BJ (cell line): ENCODE data around the gene CLASP2. TPM values are rescaled to one million over a fixed set of nuclear protein-coding genes. Genes with fewer than 3 reads are reported as not detected.
A peak's percentile ranks its signal among the peaks of the same experiment; 100 is the strongest.

ENCODE experiments used
- CTCF ChIA-PET: fragments of 350-600 bp; formaldehyde crosslinking; extraction: SDS; loops from one replicate; lab custom pipeline; 2021; ENCODE audit warnings: antibody characterized with exemption, inconsistent platforms; lab: Yijun Ruan, JAX
- POLR2A ChIA-PET: fragments of 300-600 bp; sonication (Branson Sonifier 250); formaldehyde crosslinking; extraction: SDS; loops from one replicate; lab custom pipeline; 2021; ENCODE audit warnings: antibody characterized with exemption; lab: Charles Lee
- DNase-seq: peaks from one replicate; pipeline ENCODE4 v3.0.0-alpha.2; 2011; ENCODE audit warnings: low read depth
- H3K27me3 ChIP-seq: 2 replicates; pipeline ENCODE4 v1.6.0; 2011; ENCODE audit warnings: low read length; ENCODE audit not compliant: control insufficient read depth, insufficient read depth
- H3K36me3 ChIP-seq: 2 replicates; pipeline ENCODE4 v1.5.1; 2011; ENCODE audit warnings: low read length; ENCODE audit not compliant: control insufficient read depth, insufficient read depth
- H3K4me3 ChIP-seq: 2 replicates; pipeline ENCODE4 v1.5.1; 2011; ENCODE audit warnings: low read depth, mild to moderate bottlenecking, control low read depth, low read length
- polyA plus RNA-seq: library from polyadenylated mRNA; depleted of rRNA; stranded (reverse); fragments of >200 nt; gene quantifications from 2 replicates; pipeline ENCODE4 v1.2.3, GENCODE V29; 2011
- TF ChIP-seq, protein P1 (sequence below): IDR thresholded peaks from 2 replicates; pipeline ENCODE4 v1.5.1; 2011; ENCODE audit warnings: low read depth, mild to moderate bottlenecking, control low read depth, inconsistent platforms, low read length, moderate library complexity; ENCODE audit not compliant: insufficient read depth

The CLASP2 gene
- polyA plus RNA-seq, 1 experiment = 20.5 TPM

DNA sequence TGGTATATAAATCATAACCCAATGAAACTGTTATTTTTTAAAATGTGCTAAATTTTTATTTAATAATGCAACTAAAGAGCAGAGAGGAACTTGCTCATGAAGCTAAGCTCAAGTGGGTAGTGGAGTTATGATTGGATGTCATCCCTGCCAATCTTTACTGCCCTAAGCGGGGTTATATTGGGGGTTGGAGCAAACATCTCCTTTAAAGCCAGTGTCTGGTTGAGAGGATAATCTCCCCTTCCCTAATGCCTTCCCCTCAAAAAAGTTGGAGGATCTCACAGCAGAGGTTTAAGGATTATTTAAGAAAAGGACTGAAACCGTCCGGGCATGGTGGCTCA lies 32.1 kb upstream of the CLASP2 start:
- no peaks in the 10 kb centered on the region for H3K36me3 ChIP-seq
- DNase-seq = no peak
- CTCF ChIA-PET = interaction anchor here (0.6 to 1.9 kb wide), 2 partner anchors 26 to 51 kb away, joined by 3 to 4 read pairs; no protein-coding TSS in a partner anchor
- H3K4me3 ChIP-seq = no peak overlapping the region
- H3K27me3 ChIP-seq = no peaks in the 10 kb centered on the region
- POLR2A ChIA-PET = no interaction called here
- TF ChIP-seq, protein P1, sequence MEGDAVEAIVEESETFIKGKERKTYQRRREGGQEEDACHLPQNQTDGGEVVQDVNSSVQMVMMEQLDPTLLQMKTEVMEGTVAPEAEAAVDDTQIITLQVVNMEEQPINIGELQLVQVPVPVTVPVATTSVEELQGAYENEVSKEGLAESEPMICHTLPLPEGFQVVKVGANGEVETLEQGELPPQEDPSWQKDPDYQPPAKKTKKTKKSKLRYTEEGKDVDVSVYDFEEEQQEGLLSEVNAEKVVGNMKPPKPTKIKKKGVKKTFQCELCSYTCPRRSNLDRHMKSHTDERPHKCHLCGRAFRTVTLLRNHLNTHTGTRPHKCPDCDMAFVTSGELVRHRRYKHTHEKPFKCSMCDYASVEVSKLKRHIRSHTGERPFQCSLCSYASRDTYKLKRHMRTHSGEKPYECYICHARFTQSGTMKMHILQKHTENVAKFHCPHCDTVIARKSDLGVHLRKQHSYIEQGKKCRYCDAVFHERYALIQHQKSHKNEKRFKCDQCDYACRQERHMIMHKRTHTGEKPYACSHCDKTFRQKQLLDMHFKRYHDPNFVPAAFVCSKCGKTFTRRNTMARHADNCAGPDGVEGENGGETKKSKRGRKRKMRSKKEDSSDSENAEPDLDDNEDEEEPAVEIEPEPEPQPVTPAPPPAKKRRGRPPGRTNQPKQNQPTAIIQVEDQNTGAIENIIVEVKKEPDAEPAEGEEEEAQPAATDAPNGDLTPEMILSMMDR = no peak

DNA sequence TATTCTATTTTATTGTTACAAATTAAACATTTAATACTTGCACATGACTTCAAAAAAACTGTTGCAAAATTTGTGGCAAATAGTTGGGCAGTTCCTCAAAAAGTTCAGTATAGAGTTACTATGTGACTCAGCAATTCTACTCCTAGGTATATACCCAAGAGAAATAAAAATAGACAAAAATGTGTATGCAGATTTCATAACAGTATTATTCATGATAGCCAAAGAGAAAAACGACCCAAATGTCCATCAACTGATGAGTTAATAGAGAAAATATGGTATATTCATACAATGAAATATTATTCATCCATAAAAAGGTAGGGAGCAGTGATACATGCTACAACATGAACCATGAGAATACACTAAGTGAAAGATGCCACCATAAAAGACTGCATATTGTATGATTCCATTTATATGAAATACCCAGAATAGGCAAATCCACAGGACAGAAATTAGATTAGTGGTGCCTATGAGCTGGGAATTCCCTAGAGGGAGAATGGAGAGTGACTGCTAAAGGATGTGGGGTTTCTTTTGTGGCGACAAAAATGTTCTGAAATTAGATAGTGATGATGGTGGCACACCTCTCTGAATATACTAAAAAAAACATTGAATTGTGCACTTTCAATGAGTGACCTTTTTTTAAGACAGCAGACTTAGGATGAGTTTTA lies 31.6 kb upstream of the CLASP2 start:
- POLR2A ChIA-PET = no interaction called here
- no peaks in the 10 kb centered on the region for H3K36me3 ChIP-seq
- CTCF ChIA-PET = interaction anchor here (1.9 to 2.0 kb wide), 2 partner anchors 11 to 26 kb away, joined by 4 to 6 read pairs; no protein-coding TSS in a partner anchor
- TF ChIP-seq, protein P1 = no peak
- H3K4me3 ChIP-seq = no peak overlapping the region
- peak; percentile 13 for DNase-seq
- no peaks in the 10 kb centered on the region for H3K27me3 ChIP-seq

DNA sequence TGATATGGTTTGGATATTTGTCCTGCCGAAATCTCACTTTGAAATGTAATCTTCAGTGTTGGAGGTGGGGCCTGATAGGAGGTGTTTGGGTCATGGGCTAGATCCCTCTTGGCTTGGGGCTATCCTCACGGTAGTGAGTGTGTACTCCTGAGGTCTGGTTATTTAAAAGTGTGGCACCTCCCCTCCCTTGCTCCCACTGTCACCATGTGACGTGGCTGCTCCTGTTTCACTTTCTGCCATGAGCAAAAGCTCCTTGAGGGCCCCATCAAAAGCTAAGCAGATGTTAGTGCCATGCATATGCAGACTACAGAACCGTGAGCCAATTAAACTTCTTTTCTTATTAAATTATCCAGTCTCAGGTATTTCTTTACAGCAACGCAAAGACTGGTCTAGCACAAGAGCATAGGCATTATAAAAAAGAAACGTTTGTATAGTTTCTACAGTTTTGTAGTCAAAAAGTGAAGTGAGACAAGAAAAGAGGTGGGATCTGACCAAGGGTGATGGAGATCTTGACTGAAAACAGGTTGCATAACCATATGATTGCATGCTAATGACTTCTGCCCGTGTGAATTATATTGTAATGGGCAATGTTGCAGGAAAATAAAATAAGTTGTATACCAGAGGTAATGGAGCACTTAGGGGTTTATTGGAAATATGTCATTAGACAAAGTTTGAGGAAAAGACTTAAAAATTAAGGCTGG lies 28.5 kb upstream of the CLASP2 start:
- Histone ChIP-seq H3K27me3 (no peaks in the 10 kb centered on the region), H3K36me3 (no peaks in the 10 kb centered on the region), H3K4me3 (no peak overlapping the region)
- no peak for DNase-seq
- CTCF ChIA-PET = interaction anchor here (1.1 kb wide), 1 partner anchor 40 kb away, joined by 3 read pairs; no protein-coding TSS in a partner anchor
- POLR2A ChIA-PET = no interaction called here
- TF ChIP-seq, protein P1 = no peak

DNA sequence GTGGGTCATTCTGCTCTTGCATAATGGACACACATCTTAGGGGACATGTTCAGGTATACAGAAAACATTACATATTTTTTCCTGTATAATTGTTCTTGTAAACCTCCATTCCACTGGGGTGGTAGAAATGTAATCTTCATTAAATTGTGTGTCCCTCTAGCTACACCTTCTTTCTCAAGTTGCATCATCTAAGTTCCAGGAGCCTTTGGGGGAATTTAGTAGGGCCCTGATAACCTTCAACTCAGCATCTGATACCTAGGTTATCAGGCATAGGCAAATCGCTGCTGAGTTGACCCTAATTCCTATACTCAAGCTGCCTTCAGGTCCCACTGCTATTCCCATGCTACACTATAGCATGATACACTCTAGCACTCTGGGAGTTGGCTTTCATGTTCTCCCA lies 19.1 kb upstream of the CLASP2 start:
- Histone ChIP-seq H3K36me3 (no peaks in the 10 kb centered on the region), H3K4me3 (no peak overlapping the region), H3K27me3 (no peaks in the 10 kb centered on the region)
- DNase-seq = no peak
- TF ChIP-seq, protein P1 = no peak
- POLR2A ChIA-PET = no interaction called here
- CTCF ChIA-PET = no interaction called here

DNA sequence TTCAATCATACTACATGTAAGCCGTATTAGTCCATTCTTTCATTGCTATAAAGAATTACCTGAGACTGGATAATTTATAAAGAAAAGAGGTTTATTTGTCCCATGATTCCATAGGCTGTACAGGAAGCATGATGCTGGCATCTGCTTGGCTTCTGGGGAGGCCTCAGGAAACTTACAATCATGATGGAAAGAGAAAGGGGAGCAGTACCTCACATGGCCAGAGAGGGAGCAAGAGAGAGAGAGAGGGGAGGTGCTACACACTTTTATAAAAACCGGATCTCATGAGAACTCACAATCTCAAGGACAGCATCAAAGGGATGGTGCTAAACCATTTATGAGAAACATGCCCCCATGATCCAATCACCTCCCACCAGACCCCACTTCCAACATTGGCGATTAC lies 14.3 kb upstream of the CLASP2 start:
- Histone ChIP-seq H3K4me3 (no peak overlapping the region), H3K36me3 (no peaks in the 10 kb centered on the region), H3K27me3 (no peaks in the 10 kb centered on the region)
- CTCF ChIA-PET = no interaction called here
- TF ChIP-seq, protein P1 = peak; percentile 32; the same call in 1 of the 2 replicates
- POLR2A ChIA-PET = no interaction called here
- DNase-seq = no peak
